ENCODE results near the gene GRM8. TPM values are rescaled to one million over a fixed set of nuclear protein-coding genes. Genes with fewer than 3 reads are reported as not detected.

The GRM8 gene
- total and polyA plus RNA-seq, 9 of the 15 experiments (the other 6 are each of a cell fraction or from before 2014, with no cell fraction given), result 0.13 TPM; not detected in 7

DNA sequence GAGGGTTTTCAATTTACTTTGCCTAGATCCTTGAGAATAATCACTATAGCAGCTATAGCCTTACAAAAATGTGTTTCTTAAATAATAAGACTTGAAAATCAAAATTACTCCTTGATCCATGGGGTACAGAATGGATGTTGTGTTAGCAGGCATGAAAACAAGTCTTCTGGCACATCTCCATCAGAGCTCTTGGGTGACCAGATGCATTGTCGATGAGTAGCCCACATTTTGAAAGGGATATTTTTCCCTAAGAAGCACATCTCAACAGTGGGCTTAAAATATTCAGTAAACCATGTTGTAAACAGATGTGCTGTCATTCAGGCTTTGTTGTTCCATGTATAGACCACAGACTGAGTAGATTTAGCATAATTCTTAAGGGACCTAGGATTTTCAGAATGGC lies 827.8 kb downstream of the GRM8 start (continued):
- TF ChIP-seq, protein P1, sequence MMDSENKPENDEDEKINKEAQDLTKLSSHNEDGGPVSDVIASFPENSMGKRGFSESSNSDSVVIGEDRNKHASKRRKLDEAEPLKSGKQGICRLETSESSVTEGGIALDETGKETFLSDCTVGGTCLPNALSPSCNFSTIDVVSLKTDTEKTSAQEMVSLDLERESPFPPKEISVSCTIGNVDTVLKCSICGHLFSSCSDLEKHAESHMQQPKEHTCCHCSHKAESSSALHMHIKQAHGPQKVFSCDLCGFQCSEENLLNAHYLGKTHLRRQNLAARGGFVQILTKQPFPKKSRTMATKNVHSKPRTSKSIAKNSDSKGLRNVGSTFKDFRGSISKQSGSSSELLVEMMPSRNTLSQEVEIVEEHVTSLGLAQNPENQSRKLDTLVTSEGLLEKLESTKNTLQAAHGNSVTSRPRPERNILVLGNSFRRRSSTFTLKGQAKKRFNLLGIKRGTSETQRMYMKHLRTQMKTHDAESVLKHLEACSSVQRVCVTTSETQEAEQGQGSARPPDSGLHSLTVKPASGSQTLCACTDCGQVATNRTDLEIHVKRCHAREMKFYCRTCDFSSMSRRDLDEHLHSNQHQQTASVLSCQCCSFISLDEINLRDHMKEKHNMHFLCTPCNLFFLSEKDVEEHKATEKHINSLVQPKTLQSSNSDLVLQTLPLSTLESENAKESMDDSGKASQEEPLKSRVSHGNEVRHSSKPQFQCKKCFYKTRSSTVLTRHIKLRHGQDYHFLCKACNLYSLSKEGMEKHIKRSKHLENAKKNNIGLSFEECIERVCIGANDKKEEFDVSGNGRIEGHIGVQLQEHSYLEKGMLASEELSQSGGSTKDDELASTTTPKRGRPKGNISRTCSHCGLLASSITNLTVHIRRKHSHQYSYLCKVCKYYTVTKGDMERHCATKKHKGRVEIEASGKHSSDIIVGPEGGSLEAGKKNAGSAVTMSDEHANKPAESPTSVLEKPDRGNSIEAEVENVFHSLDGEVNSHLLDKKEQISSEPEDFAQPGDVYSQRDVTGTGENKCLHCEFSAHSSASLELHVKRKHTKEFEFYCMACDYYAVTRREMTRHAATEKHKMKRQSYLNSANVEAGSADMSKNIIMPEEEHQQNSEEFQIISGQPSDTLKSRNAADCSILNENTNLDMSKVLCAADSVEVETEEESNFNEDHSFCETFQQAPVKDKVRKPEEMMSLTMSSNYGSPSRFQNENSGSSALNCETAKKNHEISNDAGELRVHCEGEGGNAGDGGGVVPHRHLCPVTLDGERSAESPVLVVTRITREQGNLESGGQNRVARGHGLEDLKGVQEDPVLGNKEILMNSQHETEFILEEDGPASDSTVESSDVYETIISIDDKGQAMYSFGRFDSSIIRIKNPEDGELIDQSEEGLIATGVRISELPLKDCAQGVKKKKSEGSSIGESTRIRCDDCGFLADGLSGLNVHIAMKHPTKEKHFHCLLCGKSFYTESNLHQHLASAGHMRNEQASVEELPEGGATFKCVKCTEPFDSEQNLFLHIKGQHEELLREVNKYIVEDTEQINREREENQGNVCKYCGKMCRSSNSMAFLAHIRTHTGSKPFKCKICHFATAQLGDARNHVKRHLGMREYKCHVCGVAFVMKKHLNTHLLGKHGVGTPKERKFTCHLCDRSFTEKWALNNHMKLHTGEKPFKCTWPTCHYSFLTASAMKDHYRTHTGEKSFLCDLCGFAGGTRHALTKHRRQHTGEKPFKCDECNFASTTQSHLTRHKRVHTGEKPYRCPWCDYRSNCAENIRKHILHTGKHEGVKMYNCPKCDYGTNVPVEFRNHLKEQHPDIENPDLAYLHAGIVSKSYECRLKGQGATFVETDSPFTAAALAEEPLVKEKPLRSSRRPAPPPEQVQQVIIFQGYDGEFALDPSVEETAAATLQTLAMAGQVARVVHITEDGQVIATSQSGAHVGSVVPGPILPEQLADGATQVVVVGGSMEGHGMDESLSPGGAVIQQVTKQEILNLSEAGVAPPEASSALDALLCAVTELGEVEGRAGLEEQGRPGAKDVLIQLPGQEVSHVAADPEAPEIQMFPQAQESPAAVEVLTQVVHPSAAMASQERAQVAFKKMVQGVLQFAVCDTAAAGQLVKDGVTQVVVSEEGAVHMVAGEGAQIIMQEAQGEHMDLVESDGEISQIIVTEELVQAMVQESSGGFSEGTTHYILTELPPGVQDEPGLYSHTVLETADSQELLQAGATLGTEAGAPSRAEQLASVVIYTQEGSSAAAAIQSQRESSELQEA (IDR thresholded peaks at IDR 0.05; ENCODE audit: low read depth), result no peak
- TF ChIP-seq SPI1 (IDR thresholded peaks at IDR 0.05; ENCODE audit: borderline replicate concordance, low read depth, low read length), result no peak
- TF ChIP-seq KAT7 (CRISPR knock-in tag; IDR thresholded peaks at IDR 0.05; ENCODE audit: borderline replicate concordance), result no peak
- TF ChIP-seq REST (IDR thresholded peaks at IDR 0.05; ENCODE audit: borderline replicate concordance), result no peak
- TF ChIP-seq REST (CRISPR knock-in tag; IDR thresholded peaks at IDR 0.05; ENCODE audit: low read depth), result no peak
- TF ChIP-seq, protein P2, sequence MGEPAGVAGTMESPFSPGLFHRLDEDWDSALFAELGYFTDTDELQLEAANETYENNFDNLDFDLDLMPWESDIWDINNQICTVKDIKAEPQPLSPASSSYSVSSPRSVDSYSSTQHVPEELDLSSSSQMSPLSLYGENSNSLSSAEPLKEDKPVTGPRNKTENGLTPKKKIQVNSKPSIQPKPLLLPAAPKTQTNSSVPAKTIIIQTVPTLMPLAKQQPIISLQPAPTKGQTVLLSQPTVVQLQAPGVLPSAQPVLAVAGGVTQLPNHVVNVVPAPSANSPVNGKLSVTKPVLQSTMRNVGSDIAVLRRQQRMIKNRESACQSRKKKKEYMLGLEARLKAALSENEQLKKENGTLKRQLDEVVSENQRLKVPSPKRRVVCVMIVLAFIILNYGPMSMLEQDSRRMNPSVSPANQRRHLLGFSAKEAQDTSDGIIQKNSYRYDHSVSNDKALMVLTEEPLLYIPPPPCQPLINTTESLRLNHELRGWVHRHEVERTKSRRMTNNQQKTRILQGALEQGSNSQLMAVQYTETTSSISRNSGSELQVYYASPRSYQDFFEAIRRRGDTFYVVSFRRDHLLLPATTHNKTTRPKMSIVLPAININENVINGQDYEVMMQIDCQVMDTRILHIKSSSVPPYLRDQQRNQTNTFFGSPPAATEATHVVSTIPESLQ (CRISPR knock-in tag; IDR thresholded peaks at IDR 0.05), result no peak

All from K562 (cell line).